Measurements from ENCODE around the gene PCDHGB7.
A peak's percentile ranks its signal among the peaks of the same experiment; 100 is the strongest.
"Not testable (repeated sequence)": the region's sequence is repeated elsewhere in the genome, so short reads cannot be mapped to it uniquely, and the experiment has no call there.

Gene PCDHGB7

DNA sequence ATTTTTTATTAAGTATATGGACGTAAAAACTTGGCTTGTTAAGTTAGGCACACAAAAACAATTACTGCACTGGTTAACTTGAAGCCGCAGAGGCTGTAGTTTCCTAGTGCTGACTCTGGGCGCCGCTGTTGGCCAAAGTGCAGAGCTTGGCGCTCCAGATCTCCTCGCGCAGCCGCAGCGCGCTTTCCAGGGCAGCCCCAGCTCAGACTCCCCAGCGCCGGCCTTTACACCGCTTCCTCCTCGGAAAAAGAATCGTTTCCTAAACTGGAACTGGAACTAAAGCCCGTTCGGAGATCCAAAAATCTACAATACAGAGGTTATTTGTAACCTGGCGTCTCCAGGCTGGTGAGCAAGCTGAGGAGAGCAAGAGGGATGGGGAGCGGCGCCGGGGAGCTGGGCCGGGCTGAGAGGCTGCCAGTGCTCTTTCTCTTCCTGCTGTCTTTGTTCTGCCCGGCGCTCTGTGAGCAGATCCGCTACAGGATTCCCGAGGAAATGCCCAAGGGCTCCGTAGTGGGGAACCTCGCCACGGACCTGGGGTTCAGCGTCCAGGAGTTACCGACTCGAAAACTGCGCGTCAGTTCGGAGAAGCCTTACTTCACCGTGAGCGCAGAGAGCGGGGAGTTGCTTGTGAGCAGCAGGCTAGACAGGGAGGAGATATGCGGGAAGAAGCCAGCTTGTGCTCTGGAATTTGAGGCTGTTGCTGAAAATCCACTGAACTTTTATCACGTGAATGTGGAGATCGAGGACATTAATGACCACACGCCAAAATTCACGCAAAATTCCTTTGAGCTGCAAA is 19.5 kb upstream of the PCDHGB7 start, which contains the start of gene PCDHGB5:
TSS of gene PCDHGB5 (plus strand) at position 192 of the 796 bp plus-strand sequence. CDS start at position 373, 181 bp downstream.
- not testable (repeated sequence) for DNase-seq

DNA sequence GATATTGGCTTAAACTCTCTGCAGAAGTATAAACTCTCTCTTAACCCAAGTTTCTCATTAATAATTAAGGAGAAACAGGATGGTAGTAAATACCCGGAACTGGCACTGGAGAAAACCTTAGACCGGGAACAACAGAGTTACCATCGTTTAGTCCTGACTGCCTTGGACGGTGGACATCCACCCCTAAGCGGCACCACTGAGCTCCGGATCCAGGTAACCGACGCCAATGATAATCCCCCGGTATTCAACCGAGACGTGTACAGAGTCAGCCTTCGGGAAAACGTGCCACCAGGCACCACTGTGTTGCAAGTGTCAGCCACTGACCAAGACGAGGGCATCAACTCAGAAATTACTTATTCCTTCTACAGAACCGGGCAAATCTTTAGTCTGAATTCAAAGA is 18.9 kb upstream of the PCDHGB7 start:
- no peak for DNase-seq

DNA sequence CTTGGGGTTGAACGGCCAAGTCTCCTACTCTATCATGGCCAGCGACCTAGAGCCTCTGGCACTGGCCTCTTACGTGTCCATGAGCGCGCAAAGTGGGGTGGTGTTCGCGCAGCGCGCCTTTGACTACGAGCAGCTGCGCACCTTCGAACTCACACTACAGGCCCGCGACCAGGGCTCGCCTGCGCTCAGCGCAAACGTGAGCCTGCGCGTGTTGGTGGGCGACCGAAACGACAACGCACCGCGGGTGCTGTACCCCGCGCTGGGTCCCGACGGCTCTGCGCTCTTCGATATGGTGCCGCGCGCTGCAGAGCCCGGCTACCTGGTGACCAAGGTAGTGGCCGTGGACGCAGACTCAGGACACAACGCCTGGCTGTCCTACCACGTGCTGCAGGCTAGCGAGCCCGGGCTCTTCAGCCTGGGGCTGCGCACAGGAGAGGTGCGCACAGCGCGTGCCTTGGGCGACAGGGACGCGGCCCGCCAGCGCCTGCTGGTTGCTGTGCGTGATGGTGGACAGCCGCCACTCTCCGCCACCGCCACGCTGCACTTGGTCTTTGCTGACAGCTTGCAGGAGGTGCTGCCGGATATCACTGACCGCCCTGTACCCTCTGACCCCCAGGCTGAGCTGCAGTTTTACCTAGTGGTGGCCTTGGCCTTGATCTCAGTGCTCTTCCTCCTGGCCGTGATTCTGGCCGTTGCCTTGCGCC is 17.8 kb upstream of the PCDHGB7 start:
- no peak for DNase-seq

DNA sequence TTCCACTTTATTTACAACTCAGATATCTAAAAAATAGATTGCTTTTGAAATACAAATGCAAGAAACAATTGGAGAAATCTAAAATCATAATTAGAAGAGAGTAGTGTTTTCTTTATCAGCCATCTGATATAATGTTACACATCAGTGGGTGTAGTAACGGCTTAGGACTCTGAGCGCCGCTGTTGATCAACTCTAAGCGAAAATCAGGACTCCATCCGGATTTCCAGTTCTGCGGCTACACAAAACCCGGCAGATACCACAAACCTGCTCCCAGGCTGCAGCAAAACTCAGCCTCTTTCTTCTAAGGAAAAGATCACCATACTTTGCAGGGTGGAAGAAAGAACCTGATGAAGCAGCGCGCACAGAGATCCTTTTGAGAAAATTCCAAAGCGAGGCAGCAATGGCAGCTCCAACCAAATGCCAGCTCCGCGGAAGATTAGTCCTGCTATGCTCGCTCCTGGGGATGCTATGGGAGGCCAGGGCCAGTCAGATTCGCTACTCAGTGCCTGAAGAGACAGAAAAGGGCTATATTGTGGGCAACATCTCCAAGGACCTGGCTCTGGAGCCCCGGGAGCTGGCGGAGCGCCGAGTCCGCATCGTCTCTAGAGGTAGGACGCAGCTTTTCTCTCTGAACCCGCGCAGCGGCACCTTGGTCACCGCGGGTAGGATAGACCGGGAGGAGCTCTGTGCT is 14.8 kb upstream of the PCDHGB7 start, which contains the start of gene PCDHGA9:
TSS of gene PCDHGA9 (plus strand) at position 226 of the 691 bp plus-strand sequence. CDS start at position 401, 175 bp downstream.
- no peak for DNase-seq

DNA sequence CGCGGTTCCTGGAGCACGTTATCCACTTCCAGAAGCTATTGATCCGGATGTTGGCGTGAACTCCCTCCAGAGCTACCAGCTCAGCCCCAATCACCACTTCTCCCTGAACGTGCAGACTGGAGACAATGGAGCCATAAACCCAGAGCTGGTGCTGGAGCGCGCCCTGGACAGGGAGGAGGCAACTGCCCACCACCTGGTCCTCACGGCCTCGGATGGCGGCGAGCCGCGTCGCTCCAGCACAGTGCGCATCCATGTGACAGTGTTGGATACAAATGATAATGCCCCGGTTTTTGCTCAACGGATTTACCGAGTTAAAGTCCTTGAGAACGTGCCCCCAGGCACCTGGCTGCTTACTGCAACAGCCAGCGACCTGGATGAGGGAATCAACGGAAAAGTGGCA is 14.1 kb upstream of the PCDHGB7 start:
- DNase-seq: no peak

DNA sequence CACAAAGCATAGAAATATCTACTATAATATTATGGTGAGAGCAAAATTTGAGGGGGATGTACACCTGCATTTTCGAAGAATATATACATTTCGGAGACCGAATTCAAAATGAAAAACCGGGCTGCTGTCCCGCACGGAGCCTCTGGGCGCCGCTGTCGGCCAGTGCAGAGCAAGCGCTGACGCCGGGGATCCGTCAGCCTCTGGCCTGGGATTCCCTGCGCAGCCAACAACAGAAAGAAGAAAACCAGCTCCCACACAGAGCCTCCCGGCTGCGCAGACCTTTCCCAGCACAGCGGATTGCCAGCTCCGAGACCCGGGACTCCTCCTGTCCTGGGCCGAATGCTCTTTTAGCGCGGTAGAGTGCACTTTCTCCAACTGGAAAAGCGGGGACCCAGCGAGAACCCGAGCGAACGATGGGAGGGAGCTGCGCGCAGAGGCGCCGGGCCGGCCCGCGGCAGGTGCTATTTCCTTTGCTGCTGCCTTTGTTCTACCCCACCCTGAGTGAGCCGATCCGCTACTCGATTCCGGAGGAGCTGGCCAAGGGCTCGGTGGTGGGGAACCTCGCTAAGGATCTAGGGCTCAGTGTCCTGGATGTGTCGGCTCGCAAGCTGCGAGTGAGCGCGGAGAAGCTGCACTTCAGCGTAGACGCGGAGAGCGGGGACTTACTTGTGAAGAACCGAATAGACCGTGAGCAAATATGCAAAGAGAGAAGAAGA is 9.5 kb upstream of the PCDHGB7 start, which contains the start of gene PCDHGB6:
TSS of gene PCDHGB6 (plus strand) at position 232 of the 716 bp plus-strand sequence. CDS start at position 414, 182 bp downstream.
- not testable (repeated sequence) for DNase-seq

DNA sequence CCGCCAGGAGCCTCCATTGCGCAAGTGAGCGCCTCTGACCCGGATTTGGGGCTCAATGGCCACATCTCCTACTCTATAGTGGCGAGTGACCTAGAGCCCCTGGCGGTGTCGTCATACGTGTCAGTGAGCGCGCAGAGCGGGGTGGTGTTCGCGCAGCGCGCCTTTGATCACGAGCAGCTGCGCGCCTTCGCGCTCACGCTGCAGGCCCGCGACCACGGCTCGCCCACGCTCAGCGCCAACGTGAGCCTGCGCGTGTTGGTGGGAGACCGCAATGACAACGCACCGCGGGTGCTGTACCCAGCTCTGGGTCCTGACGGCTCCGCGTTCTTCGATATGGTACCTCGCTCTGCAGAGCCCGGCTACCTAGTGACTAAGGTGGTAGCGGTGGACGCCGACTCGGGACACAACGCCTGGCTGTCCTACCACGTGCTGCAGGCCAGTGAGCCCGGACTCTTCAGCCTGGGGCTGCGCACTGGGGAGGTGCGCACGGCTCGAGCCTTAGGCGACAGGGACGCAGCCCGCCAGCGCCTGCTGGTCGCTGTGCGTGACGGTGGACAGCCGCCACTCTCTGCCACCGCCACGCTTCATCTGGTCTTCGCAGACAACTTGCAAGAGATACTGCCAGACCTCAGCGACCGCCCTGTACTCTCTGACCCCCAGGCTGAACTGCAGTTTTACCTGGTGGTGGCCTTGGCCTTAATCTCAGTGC is 7.7 kb upstream of the PCDHGB7 start:
- DNase-seq: no peak

DNA sequence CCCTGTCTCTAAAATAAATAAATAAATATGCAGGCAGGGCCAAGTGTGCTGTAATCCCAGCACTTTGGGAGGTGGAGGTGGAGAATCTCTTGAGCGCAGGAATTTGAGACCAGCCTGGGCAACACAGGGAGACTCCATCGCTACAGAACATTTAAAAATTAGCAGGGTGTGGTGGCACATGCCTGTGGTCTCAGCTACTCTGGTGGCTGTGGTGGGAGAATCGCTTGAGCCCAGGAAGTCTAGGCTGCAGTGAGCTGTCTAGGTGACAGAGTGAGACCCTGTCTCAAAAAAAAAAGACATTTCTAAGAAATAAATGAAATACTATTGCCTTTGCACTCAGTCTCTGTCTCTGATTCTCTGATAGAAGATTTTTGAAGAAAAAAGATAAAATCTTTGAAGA is 5.9 kb upstream of the PCDHGB7 start:
- no peak for DNase-seq

DNA sequence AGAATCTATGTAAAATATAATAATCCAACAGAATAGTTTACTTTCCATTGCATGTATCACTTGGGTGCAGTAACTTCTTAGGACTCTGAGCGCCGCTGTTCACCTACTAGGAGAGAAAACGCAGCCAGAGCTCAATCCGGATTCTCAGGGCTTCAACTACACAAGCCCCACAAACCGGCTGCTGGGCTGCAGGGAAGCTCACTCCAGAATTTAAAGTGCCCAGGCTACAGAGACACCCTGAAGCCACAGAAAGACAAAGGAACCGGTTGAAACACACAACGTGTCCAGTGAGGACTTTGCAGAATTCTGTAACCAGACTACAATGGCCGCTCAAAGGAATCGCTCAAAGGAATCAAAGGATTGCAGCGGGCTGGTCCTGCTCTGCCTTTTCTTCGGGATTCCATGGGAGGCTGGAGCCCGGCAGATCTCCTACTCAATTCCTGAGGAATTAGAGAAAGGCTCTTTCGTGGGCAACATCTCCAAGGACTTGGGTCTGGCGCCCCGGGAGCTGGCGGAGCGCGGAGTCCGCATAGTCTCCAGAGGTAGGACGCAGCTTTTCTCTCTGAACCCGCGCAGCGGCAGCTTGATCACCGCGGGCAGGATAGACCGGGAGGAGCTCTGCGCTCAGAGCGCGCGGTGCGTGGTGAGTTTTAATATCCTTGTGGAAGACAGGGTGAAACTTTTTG is 4.5 kb upstream of the PCDHGB7 start, which contains the start of gene PCDHGA10:
TSS of gene PCDHGA10 (plus strand) at position 134 of the 686 bp plus-strand sequence. CDS start at position 323, 189 bp downstream.
- peak; percentile 68 for DNase-seq

DNA sequence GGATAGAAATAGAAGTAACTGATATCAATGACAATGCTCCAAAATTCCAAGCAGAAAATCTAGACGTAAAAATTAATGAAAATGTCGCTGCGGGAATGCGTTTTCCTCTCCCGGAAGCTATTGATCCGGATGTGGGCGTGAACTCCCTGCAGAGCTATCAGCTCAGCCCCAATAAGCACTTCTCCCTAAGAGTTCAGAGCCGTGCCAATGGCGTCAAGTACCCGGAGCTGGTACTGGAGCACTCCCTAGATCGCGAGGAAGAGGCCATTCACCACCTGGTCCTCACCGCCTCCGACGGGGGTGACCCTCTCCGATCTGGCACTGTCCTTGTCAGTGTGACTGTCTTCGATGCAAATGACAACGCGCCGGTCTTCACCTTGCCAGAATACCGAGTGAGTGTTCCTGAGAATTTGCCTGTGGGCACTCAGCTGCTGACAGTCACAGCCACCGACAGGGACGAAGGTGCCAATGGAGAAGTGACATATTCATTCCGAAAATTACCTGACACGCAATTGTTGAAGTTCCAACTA is 3.9 kb upstream of the PCDHGB7 start:
- DNase-seq: no peak

DNA sequence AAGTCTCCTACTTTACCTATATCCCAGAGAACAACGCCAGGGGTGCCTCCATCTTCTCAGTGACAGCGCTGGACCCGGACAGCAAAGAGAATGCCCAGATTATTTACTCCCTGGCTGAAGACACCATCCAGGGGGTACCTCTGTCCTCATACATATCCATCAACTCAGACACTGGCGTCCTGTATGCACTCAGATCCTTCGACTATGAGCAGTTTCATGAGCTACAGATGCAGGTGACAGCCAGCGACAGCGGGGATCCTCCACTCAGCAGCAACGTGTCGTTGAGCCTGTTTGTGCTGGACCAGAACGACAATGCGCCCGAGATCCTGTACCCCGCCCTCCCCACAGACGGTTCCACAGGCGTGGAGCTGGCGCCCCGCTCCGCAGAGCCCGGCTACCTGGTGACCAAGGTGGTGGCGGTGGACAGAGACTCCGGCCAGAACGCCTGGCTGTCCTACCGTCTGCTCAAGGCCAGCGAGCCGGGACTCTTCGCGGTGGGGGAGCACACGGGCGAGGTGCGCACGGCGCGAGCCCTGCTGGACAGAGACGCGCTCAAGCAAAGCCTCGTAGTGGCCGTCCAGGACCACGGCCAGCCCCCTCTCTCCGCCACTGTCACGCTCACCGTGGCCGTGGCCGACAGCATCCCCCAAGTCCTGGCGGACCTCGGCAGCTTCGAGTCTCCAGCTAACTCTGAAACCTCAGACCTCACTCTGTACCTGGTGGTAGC is 2.8 kb upstream of the PCDHGB7 start:
- not testable (repeated sequence) for DNase-seq

DNA sequence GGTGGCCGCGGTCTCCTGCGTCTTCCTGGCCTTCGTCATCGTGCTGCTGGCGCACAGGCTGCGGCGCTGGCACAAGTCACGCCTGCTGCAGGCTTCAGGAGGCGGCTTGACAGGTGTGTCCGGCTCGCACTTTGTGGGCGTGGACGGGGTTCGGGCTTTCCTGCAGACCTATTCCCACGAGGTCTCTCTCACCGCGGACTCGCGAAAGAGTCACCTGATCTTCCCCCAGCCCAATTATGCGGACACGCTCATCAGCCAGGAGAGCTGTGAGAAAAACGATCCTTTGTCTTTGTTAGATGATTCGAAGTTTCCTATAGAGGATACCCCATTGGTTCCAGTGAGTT is 2.2 kb upstream of the PCDHGB7 start:
- DNase-seq: not testable (repeated sequence)

DNA sequence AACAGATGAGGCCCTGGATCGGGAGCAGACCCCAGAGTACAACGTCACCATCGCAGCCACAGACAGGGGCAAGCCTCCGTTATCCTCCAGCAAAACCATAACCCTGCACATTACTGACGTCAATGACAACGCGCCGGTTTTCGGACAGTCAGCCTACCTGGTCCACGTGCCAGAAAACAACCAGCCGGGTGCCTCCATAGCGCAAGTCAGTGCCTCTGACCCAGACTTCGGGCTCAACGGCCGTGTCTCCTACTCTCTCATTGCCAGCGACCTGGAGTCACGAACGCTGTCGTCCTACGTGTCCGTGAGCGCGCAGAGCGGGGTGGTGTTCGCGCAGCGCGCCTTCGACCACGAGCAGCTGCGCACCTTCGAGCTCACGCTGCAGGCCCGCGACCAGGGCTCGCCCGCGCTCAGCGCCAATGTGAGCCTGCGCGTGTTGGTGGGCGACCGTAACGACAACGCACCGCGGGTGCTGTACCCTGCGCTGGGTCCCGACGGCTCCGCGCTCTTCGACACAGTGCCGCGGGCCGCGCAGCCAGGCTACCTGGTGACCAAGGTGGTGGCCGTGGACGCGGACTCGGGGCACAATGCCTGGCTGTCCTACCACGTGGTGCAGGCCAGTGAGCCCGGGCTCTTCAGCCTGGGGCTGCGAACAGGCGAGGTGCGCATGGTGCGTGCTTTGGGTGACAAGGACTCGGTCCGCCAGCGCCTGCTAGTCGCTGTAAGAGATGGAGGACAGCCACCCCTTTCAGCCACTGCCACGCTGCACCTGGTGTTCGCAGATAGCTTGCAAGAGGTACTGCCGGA is 1.8 kb downstream of the PCDHGB7 start:
- DNase-seq: no peak

DNA sequence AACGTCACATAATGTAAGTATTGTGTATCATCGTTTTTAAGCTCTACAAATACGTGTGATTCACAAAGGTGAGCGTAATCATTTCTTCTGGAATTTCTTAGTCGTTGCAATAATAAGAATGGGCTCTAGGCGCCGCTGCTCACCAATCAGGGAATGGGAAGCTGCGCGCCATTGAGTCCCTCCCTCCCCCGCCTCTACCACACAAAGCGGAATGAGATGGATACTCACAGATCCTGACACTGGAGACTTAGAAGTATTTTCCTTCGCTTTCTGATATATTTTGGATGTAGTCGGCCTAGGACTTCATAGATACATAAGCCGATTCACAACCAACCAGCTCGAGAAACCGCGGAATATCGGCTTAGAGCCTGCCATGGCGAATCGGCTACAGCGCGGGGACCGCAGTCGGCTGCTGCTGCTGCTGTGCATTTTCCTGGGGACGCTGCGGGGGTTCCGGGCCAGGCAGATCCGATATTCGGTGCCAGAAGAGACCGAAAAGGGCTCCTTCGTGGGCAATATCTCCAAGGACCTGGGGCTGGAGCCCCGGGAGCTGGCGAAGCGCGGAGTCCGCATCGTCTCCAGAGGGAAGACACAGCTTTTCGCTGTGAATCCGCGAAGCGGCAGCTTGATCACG is 3.5 kb downstream of the PCDHGB7 start, which contains the start of gene PCDHGA11:
TSS of gene PCDHGA11 (plus strand) at position 197 of the 634 bp plus-strand sequence. CDS start at position 374, 177 bp downstream.
- DNase-seq: peak; percentile 57

DNA sequence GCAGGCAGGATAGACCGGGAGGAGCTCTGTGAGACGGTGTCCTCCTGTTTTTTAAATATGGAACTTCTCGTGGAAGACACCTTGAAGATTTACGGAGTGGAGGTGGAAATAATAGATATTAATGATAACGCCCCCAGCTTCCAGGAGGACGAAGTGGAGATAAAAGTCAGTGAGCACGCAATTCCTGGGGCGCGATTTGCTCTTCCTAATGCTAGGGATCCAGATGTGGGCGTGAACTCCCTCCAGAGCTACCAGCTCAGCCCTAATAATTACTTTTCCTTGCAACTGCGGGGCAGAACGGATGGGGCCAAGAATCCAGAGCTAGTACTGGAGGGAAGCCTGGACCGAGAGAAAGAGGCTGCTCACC is 4.0 kb downstream of the PCDHGB7 start:
- no peak for DNase-seq

DNA sequence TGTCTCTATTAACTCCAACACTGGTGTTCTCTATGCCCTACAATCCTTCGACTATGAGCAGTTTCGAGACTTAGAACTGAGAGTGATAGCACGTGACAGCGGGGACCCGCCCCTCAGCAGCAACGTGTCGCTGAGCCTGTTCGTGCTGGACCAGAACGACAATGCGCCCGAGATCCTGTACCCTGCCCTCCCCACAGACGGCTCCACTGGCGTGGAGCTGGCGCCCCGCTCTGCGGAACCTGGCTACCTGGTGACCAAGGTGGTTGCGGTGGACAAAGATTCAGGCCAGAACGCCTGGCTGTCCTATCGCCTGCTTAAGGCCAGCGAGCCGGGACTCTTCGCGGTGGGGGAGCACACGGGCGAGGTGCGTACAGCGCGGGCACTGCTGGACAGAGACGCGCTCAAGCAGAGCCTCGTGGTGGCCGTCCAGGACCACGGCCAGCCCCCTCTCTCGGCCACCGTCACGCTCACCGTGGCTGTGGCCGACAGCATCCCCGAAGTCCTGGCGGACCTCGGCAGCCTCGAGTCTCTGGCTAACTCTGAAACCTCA is 5.3 kb downstream of the PCDHGB7 start:
- DNase-seq: no peak

DNA sequence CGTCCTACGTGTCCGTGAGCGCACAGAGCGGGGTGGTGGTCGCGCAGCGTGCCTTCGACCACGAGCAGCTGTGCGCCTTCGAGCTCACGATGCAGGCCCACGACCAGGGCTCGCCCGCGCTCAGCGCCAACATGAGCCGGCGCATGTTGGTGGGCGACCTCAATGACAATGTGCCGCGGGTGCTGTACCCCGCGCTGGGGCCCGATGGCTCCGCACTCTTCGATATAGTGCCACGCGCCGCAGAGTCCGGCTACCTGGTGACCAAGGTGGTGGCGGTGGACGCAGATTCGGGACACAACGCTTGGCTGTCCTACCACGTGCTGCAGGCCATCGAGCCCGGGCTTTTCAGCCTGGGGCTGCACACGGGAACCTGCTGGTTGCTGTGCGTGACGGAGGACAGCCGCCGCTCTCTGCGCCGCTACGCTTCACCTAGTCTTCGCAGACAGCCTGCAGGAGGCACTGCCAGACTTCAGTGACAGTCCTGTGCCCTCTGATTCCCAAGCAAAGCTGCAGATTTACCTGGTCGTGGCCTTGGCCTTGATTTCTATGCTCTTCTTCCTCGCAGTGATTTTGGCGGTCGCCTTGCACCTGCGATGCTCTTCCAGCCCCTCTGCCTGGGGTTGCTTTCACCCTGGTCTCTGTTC is 10.4 kb downstream of the PCDHGB7 start:
- no peak for DNase-seq

Data from MV-4-11 (cell line).